Nephron (organoid): ENCODE data around the gene CCDC85B.
A peak's percentile ranks its signal among the peaks of the same experiment; 100 is the strongest.

Experiments used
- H3K27ac Mint-ChIP-seq, 3 experiments: 2 replicates each; pipeline ENCODE4 v1.8.0; 2020; ENCODE audit warnings: mixed read lengths in 3 of 3, mild to moderate bottlenecking in 2 of 3, moderate library complexity in 1 of 3
- H3K27me3 Mint-ChIP-seq: 2 replicates; pipeline ENCODE4 v1.8.0; 2021; ENCODE audit warnings: low read depth, mild to moderate bottlenecking, moderate library complexity, mixed read lengths
- H3K36me3 Mint-ChIP-seq: 2 replicates; pipeline ENCODE4 v1.8.0; 2020; ENCODE audit warnings: low read depth, mixed read lengths
- H3K4me1 Mint-ChIP-seq: 2 replicates; pipeline ENCODE4 v1.8.0; 2020; ENCODE audit warnings: mixed read lengths
- H3K4me3 Mint-ChIP-seq, 3 experiments: 2 replicates each; pipeline ENCODE4 v1.8.0; 2020; ENCODE audit warnings: mild to moderate bottlenecking in 3 of 3, mixed read lengths in 3 of 3, moderate library complexity in 2 of 3
- H3K9me3 Mint-ChIP-seq: 2 replicates; pipeline ENCODE4 v1.8.0; 2020; ENCODE audit warnings: mixed read lengths
- CTCF ChIP-seq, 3 experiments: fragments of 200-600 bp; sonication (generic); IDR thresholded peaks; one replicate each; pipeline ENCODE4 v1.5.0; 2021; ENCODE audit warnings: antibody characterized with exemption in 3 of 3; ENCODE audit not compliant: unreplicated experiment in 3 of 3

The CCDC85B gene

DNA sequence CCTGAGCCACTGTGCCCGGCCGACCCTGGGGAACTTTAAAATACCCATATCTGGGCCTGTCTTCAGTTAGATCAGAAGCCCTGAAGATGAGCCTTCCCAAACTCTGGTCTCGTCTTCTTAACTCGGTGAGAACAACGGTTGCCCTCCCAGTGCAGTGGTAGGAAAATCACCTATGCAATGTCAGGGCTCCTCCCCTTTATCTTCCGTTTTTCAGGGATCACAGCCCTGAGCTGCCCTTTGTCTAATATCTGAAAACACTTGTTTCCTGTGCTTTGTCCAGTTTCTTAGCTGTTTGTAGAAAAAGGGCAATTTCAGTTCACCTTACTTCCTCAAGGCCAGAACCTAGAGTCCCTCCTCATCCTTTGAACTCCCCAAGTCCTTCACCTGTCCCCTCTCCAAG is 38.2 kb downstream of the CCDC85B start:
- Mint-ChIP-seq H3K27me3 (no peaks in the 10 kb centered on the region), H3K27ac (no peak overlapping the region), H3K9me3 (no peaks in the 10 kb centered on the region), H3K36me3 (no peaks in the 10 kb centered on the region), H3K4me1 (no peaks in the 10 kb centered on the region), H3K4me3 (no peak overlapping the region)
- TF ChIP-seq CTCF (IDR thresholded peaks at IDR 0.05; ENCODE audit: unreplicated experiment in 3 of 3), result no peak

- Mint-ChIP-seq H3K27me3 (no peaks in the 10 kb centered on the region), H3K9me3 (no peaks in the 10 kb centered on the region), H3K36me3 (no peaks in the 10 kb centered on the region), H3K4me1 (peaks cover 6% of the 10 kb centered on the region), H3K4me3 (no peak overlapping the region), H3K27ac (no peak overlapping the region)
- no peak for TF ChIP-seq CTCF (IDR thresholded peaks at IDR 0.05; ENCODE audit: unreplicated experiment in 3 of 3)
These were observed 41.5 kb downstream of the CCDC85B start for GRCh38 chr11:65931773-65932557.

GRCh38 chr11:65932558-65932919 is 42.1 kb downstream of the CCDC85B start:
- no peak for TF ChIP-seq CTCF (IDR thresholded peaks at IDR 0.05; ENCODE audit: unreplicated experiment in 3 of 3)
- peaks cover 5% of the 10 kb centered on the region for H3K27me3 Mint-ChIP-seq
- peaks cover 6% of the 10 kb centered on the region for H3K4me1 Mint-ChIP-seq
- H3K27ac Mint-ChIP-seq, result no peak overlapping the region
- no peaks in the 10 kb centered on the region for H3K9me3 Mint-ChIP-seq
- H3K36me3 Mint-ChIP-seq, result no peaks in the 10 kb centered on the region
- H3K4me3 Mint-ChIP-seq, result no peak overlapping the region

DNA sequence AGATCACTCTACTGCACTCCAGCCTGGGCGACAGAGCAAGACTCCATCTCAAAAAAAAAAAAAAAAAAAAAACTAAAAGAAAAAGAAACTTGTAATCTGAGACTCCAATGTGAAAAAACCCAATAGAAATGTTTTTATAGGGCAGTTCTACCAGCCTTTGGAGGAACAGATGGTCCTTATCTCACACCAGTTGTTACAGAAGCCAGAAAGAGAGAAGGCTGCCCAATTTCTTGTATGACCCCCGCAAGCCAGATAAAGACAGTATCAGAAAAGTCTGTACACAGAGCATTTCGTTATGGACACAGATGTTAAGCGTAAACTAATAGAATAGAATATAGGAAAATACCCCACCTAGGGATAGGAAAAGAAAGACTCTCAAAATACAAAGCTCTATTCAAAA is 43.5 kb downstream of the CCDC85B start:
- H3K36me3 Mint-ChIP-seq, result no peaks in the 10 kb centered on the region
- TF ChIP-seq CTCF (IDR thresholded peaks at IDR 0.05; ENCODE audit: unreplicated experiment in 3 of 3), result no peak
- H3K27ac Mint-ChIP-seq, result peak overlapping the region; percentile 52 to 79 (median 59)
- no peaks in the 10 kb centered on the region for H3K9me3 Mint-ChIP-seq
- H3K4me3 Mint-ChIP-seq, result no peak overlapping the region
- peaks cover 9% of the 10 kb centered on the region for H3K27me3 Mint-ChIP-seq
- peaks cover 6% of the 10 kb centered on the region for H3K4me1 Mint-ChIP-seq

GRCh38 chr11:65937766-65938165 is 47.3 kb downstream of the CCDC85B start:
- H3K9me3 Mint-ChIP-seq, result no peaks in the 10 kb centered on the region
- no peaks in the 10 kb centered on the region for H3K36me3 Mint-ChIP-seq
- peaks cover 18% of the 10 kb centered on the region for H3K27me3 Mint-ChIP-seq
- H3K27ac Mint-ChIP-seq, result peak overlapping the region in 1 of 3 experiments; percentile 20
- no peak for TF ChIP-seq CTCF (IDR thresholded peaks at IDR 0.05; ENCODE audit: unreplicated experiment in 3 of 3)
- H3K4me1 Mint-ChIP-seq, result peaks cover 12% of the 10 kb centered on the region
- no peak overlapping the region for H3K4me3 Mint-ChIP-seq
